GM18505 (cell line): Measurements from ENCODE around the gene SRC.

Experiments used
- ATAC-seq: cut with Tn5 transposase; IDR thresholded peaks from one replicate; pipeline ENCODE4 v1.9.1; 2021; ENCODE audit not compliant: unreplicated experiment
- POLR2A ChIP-seq: IDR thresholded peaks from 4 replicates; pipeline ENCODE4 v1.6.1; 2011; ENCODE audit warnings: borderline replicate concordance; ENCODE audit not compliant: insufficient read depth, insufficient read length; ENCODE audit errors: extremely low read depth

The SRC gene

GRCh38 chr20:37394543-37395409 lies 48.8 kb downstream of the SRC start:
- TF ChIP-seq POLR2A = no peak
- ATAC-seq = no peak

- no peak for ATAC-seq
- TF ChIP-seq POLR2A = no peak
Measured at GRCh38 chr20:37395410-37395797, 49.5 kb downstream of the SRC start.

- ATAC-seq = no peak
- TF ChIP-seq POLR2A = no peak
Measured at GRCh38 chr20:37395921-37396415, 50.0 kb downstream of the SRC start.

DNA sequence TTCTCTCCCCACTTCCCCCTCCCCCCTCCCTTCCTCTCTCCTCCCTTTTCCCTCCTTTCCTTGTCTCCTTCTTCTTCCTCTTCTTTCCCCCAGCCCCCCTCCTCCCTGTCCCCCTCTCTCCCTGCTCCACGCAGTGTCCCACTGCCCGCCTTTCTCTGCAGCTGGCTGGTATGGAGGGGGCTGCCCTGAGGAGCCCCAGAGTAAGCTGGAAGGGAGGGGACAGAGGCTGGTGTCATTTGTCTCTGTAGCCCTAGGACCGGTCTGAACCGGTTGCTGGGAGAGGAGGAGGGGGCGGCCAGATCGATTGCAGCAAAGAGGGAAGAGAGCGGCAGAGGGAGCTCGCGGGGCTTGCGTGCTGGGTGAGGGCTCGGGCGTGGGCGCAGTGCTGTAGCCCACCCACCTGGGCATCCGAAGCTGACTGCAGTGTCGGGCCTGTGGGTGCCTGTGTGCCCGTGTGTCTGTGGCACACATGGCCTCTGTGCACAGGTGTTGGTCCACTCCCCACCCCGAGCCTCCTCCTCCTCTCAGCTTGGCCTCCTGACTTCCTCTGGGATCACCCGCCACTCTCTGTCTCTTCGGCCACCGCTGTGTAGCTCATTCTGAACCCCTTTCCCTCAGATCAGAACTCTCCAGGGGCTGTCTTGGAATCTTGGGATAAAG lies 50.6 kb downstream of the SRC start:
- TF ChIP-seq POLR2A = no peak
- ATAC-seq = no peak

DNA sequence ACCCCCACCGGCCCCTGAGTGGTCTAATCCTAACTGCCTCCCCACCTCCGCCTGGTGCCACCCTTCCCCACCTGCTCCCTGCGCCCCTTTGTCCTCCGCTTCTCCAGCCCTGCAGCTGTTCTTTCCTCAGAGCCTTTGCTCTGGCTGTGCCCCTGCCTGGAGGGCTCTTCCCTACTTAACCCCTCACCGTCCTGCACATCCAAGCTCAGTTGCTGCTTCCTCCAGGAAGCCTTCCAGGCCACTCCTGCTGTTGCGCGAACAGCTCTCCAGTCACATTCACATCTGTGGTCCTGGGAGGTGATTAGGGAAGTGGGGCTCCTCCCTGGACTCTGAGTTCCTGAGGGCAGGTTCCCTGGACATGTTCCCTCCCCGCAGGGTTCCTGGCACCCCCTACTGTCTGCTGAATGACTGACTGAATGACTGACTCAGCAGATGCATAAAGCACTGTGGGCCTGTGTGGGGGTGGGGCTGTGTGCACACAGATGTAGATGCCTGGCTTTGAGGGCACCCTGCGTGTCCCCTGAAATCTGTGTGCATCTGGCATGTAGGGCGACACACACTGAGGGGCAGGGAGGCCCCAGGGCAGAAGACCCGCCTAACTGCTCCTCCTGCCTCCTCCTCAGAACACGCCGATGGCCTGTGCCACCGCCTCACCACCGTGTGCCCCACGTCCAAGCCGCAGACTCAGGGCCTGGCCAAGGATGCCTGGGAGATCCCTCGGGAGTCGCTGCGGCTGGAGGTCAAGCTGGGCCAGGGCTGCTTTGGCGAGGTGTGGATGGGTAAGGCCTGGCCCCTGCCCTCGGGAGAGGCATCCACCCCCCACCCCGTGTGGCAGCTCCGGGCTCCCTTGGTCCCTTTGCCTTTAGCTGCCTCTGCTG lies 51.4 kb downstream of the SRC start:
- no peak for TF ChIP-seq POLR2A
- no peak for ATAC-seq

GRCh38 chr20:37397954-37398749 lies 52.2 kb downstream of the SRC start:
- ATAC-seq = no peak
- no peak for TF ChIP-seq POLR2A

DNA sequence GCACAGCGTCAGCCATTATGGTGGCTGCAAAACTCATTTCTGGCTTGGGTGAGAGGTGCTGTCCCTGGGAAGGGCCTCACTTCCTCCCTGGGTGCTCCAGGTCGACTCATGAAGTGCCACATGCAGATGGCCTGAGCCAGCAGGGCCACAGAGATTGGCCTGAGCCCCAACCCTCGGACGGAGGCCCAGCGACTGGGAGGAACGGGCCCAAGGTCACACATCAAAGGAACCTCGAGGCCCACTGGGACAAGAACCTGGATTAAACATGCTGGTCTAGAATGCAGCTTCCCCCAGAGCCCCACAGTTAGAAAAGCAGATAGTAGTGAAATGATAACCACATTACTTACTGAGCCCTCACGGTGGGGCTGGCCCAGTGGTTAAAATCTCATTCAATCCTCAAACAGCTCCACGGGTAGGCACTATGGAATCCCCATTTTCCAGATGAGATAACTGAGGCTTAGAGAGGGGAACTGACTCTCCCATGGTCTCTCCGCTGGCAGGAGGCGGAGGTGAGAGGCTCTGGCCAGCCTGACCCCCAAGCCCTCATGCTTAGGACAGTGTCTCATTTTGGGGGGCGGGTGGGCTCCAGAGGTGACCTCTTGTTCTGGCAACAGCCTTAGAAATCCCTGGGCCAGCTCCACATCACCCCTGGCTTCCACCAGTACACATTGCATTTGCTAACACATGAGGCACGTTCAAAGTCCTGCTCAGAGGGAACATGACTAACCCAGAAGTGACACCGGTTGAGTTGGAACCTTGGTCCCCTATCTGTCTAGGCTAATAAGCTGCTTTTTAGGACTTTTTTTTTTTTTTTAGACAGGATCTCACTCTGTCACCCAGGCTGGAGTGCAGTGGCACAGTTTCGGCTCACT lies 53.0 kb downstream of the SRC start:
- no peak for ATAC-seq
- no peak for TF ChIP-seq POLR2A

DNA sequence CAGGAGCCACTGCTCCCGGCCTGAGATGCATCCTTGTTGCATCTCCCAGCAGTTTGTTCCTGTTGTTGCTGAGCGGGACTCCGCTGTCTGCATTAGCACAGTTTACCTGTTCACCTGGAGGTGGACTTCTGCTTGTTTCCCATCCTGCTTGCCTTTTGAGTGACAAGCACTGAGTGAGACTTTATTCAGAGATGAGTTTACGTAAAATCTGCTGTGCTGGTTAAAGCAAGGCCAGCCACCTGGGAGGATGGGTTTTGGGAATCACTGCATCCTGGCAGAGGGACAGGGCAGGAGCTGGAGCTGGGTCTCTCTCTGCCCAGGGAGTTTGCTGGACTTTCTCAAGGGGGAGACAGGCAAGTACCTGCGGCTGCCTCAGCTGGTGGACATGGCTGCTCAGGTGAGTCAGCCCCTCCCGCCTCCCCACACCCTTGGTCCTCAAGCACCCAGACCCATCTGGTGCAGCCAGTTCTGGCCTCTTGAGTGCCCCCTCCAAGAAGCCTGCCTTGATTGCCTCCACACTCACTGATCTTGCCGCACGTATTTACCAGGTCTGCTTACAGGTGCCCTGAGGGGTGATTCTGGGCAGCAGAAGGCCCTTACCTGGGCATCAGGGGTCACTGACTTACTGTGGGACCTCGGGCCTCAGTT lies 55.5 kb downstream of the SRC start:
- no peak for ATAC-seq
- no peak for TF ChIP-seq POLR2A

GRCh38 chr20:37401930-37402675 lies 56.2 kb downstream of the SRC start:
- TF ChIP-seq POLR2A = no peak
- ATAC-seq = no peak

DNA sequence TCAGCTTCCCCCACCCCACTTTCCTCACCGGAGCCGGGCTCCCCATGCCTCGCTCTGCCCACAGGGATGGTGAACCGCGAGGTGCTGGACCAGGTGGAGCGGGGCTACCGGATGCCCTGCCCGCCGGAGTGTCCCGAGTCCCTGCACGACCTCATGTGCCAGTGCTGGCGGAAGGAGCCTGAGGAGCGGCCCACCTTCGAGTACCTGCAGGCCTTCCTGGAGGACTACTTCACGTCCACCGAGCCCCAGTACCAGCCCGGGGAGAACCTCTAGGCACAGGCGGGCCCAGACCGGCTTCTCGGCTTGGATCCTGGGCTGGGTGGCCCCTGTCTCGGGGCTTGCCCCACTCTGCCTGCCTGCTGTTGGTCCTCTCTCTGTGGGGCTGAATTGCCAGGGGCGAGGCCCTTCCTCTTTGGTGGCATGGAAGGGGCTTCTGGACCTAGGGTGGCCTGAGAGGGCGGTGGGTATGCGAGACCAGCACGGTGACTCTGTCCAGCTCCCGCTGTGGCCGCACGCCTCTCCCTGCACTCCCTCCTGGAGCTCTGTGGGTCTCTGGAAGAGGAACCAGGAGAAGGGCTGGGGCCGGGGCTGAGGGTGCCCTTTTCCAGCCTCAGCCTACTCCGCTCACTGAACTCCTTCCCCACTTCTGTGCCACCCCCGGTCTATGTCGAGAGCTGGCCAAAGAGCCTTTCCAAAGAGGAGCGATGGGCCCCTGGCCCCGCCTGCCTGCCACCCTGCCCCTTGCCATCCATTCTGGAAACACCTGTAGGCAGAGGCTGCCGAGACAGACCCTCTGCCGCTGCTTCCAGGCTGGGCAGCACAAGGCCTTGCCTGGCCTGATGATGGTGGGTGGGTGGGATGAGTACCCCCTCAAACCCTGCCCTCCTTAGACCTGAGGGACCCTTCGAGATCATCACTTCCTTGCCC lies 57.4 kb downstream of the SRC start:
- ATAC-seq = no peak
- no peak for TF ChIP-seq POLR2A

- ATAC-seq = no peak
- no peak for TF ChIP-seq POLR2A
Measured at GRCh38 chr20:37404461-37404890, 58.5 kb downstream of the SRC start.
